ENCODE results near the gene GPHB5. TPM values are rescaled to one million over a fixed set of nuclear protein-coding genes. Genes with fewer than 3 reads are reported as not detected.

The GPHB5 gene
- total RNA-seq, 3 donors from 2014 or later, result not detected

DNA sequence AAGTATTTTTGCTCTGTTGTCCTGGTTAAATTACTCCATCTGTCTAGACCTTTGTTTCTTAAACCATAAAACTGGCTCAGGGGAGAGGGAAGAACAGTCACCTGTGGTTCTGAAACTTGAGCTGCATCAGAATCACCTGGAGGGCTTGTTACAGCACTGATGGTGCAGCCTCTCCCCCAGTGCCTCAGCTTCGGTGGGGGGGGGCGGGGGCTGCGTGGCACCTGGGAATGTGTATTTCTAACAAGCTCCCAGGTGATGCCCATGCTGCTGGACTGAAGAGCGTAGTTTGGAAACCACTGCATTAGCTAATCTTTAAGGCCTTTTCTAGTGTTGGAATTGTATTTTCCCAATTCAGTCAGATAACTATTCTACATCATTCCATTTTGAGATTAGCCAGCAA is 42.7 kb downstream of the GPHB5 start:
- TF ChIP-seq, protein P1, sequence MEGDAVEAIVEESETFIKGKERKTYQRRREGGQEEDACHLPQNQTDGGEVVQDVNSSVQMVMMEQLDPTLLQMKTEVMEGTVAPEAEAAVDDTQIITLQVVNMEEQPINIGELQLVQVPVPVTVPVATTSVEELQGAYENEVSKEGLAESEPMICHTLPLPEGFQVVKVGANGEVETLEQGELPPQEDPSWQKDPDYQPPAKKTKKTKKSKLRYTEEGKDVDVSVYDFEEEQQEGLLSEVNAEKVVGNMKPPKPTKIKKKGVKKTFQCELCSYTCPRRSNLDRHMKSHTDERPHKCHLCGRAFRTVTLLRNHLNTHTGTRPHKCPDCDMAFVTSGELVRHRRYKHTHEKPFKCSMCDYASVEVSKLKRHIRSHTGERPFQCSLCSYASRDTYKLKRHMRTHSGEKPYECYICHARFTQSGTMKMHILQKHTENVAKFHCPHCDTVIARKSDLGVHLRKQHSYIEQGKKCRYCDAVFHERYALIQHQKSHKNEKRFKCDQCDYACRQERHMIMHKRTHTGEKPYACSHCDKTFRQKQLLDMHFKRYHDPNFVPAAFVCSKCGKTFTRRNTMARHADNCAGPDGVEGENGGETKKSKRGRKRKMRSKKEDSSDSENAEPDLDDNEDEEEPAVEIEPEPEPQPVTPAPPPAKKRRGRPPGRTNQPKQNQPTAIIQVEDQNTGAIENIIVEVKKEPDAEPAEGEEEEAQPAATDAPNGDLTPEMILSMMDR (IDR thresholded peaks at IDR 0.05), result no peak
- DNase-seq (no peak), ATAC-seq (no peak)
- H3K4me1 ChIP-seq (ENCODE audit: low read depth), result no peaks in the 10 kb centered on the region
- no peak overlapping the region for H3K4me3 ChIP-seq
- no peaks in the 10 kb centered on the region for H3K36me3 ChIP-seq (ENCODE audit: low read depth)
- no peaks in the 10 kb centered on the region for H3K9me3 ChIP-seq
- intact Hi-C loops (cut with DNase I, micrococcal nuclease), result loop anchor here in 1 of 2 donors (10.0 kb wide), 1 partner anchor 1111 kb away; no protein-coding TSS in a partner anchor

DNA sequence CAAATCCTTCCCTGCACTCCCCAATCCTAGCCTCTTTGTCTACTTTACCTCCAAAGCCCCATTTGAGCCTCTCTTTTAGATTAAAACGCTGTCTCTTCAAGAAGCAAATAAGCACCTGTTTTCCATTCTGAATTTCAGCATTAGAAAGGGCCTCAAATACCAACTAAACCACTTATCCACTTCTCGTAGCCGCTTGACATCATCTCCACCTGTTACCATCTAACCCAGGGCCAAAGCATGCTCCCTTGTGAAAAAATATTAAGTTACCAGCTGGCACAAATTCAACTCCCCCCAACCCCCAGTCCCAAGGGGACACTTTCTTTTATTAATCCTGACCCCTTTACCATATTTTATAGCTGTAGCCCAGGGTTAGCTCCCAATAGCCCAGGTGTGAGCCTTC is 43.1 kb downstream of the GPHB5 start:
- H3K4me3 ChIP-seq, result no peak overlapping the region
- no peaks in the 10 kb centered on the region for H3K9me3 ChIP-seq
- no peaks in the 10 kb centered on the region for H3K36me3 ChIP-seq (ENCODE audit: low read depth)
- no peaks in the 10 kb centered on the region for H3K4me1 ChIP-seq (ENCODE audit: low read depth)
- DNase-seq, result no peak
- ATAC-seq, result no peak
- TF ChIP-seq, protein P1 (IDR thresholded peaks at IDR 0.05), result no peak
- intact Hi-C loops (cut with DNase I, micrococcal nuclease), result loop anchor here in 1 of 2 donors (10.0 kb wide), 1 partner anchor 1111 kb away; no protein-coding TSS in a partner anchor

DNA sequence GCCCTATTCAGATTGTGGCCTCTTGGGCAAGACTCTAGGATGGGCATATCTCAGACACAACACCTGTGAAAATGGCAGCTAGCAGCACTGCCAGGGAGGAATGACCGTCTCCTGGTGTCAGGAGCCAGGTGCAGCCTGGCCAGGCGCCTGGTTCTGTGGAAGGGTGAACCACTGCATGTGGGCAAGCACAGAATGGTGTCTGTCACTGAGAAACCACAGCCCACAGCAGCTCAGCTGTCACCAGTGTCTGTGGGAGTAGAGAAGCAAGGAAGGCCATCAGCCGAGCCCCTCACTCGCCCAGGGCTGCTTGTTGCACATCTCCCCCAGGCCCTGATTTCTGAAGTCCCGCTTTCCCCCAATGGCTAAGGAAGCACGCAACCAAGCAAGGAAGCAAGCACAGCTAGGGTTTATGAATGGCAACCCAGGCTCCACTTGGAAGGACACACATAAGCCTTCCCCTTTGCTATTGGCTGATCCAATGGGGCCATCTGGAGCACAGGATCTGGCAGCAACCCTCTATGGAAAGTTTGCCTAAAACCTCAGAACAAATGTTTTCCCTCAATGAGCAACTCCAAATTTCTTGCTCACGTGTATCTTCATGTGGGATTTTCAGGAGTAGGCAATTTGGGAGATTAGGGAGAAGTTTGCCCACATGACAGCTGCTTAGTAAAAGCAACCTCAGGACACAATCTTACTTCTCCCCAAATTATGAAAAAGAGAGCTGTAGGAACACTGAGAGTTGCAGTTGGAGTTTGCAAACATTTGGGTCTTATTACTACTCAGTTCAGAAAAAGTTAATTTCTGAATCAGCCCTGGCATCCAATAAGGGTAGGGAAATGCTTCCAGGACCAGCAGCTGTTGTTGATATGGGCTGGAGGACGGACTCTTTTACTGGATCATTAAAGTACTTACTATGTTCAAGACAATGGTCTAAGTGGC is 44.7 kb downstream of the GPHB5 start:
- Histone ChIP-seq H3K4me3 (no peak overlapping the region), H3K4me1 (ENCODE audit: low read depth) (no peaks in the 10 kb centered on the region), H3K36me3 (ENCODE audit: low read depth) (no peaks in the 10 kb centered on the region), H3K9me3 (no peaks in the 10 kb centered on the region)
- intact Hi-C loops (cut with DNase I, micrococcal nuclease), result loop anchor here in 1 of 2 donors (5.0 to 10.0 kb wide), 2 partner anchors 97 to 1109 kb away; no protein-coding TSS in a partner anchor
- ATAC-seq, result peak; percentile 33
- no peak for DNase-seq
- TF ChIP-seq, protein P1 (IDR thresholded peaks at IDR 0.05), result no peak

DNA sequence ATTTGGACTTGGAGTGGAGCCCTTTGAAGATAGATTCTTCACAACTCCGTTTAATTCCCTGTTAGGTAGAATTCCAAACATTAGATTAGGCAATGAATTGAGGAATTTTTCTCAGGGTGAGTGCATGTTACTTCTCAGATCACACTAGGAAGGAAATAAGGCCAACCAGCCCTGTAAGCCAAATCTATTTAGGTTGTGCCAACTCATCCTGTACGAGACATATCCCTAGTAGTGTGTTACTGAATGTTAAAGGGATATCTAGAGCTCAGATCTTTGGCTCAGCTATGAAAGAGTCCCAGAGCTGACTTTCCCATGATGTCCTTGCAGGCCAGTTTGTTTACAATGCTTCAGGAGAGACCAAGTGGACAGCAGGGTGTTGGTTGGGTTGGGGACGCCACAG is 45.6 kb downstream of the GPHB5 start:
- Histone ChIP-seq H3K36me3 (ENCODE audit: low read depth) (no peaks in the 10 kb centered on the region), H3K9me3 (no peaks in the 10 kb centered on the region), H3K4me3 (no peak overlapping the region), H3K4me1 (ENCODE audit: low read depth) (no peaks in the 10 kb centered on the region)
- intact Hi-C loops (cut with DNase I, micrococcal nuclease), result loop anchor here in 1 of 2 donors (5.0 to 10.0 kb wide), 2 partner anchors 96 to 1108 kb away; no protein-coding TSS in a partner anchor
- TF ChIP-seq, protein P1 (IDR thresholded peaks at IDR 0.05), result no peak
- DNase-seq (no peak), ATAC-seq (no peak)

DNA sequence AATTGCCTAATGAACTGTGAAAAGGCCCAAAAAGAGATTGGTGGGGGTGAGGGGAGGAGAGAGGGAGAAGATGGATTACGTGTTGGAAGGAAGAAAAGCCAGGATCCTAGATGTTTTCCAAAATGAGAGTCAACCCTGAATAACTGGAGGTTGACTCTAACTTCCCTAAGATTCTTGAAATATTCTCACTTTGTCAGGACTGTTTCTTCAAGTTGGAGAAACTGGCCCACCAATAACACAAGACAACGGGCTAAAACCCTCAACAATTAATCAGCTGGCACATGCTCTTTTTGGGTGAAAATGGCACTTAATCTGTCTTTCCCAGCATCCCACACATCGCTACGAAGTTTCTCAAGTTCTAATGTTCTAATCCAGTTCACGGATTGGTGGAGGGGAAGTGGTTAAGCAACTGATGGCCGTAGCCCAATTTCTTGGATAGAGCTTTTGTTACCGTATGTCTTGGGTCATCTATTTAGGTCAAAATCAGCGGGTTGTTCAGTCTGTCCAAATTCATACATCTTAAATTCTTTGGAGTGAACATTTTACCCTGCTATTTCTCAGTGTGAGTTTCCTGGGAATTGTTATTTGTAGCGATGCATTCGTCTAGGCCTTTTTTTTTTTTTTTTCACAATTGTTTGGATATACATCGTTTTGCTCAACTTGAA is 49.0 kb downstream of the GPHB5 start:
- TF ChIP-seq, protein P1 (IDR thresholded peaks at IDR 0.05), result no peak
- no peak overlapping the region for H3K4me3 ChIP-seq
- H3K9me3 ChIP-seq, result no peaks in the 10 kb centered on the region
- intact Hi-C loops (cut with DNase I, micrococcal nuclease), result loop anchor here in 1 of 2 donors (5.0 to 10.0 kb wide), 2 partner anchors 92 to 1105 kb away; no protein-coding TSS in a partner anchor
- no peaks in the 10 kb centered on the region for H3K36me3 ChIP-seq (ENCODE audit: low read depth)
- DNase-seq (no peak), ATAC-seq (no peak)
- no peaks in the 10 kb centered on the region for H3K4me1 ChIP-seq (ENCODE audit: low read depth)
